ENCODE measurements around the gene HDHD2.
"Not testable (repeated sequence)": the region's sequence is repeated elsewhere in the genome, so short reads cannot be mapped to it uniquely, and the experiment has no call there.

The HDHD2 gene, protein sequence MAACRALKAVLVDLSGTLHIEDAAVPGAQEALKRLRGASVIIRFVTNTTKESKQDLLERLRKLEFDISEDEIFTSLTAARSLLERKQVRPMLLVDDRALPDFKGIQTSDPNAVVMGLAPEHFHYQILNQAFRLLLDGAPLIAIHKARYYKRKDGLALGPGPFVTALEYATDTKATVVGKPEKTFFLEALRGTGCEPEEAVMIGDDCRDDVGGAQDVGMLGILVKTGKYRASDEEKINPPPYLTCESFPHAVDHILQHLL

GRCh38 chr18:47150029-47150823, at the start of gene HDHD2:
TSS of gene HDHD2 (minus strand) at chr18:47150500. CDS start at chr18:47136439, 14,061 bp downstream.
- Mint-ChIP-seq H3K27ac (peak within 1 kb of the TSS; percentile 91 to 95), H3K4me1 (peaks cover 46% of the 10 kb centered on the region), H3K4me3 (peak within 1 kb of the TSS; percentile 89 to 93), H3K27me3 (no peaks in the 10 kb centered on the region), H3K9me3 (no peaks in the 10 kb centered on the region)
- DNase-seq, result peak; percentile 72 to 82
- peak; percentile 89 for ATAC-seq

- not testable (repeated sequence) for H3K9me3 Mint-ChIP-seq, H3K4me3 Mint-ChIP-seq, H3K27ac Mint-ChIP-seq, DNase-seq, ATAC-seq, H3K4me1 Mint-ChIP-seq
- H3K27me3 Mint-ChIP-seq, result peaks cover 21% of the 10 kb centered on the region
Measured at GRCh38 chr18:47195961-47196360, 45.7 kb upstream of the HDHD2 start.

DNA sequence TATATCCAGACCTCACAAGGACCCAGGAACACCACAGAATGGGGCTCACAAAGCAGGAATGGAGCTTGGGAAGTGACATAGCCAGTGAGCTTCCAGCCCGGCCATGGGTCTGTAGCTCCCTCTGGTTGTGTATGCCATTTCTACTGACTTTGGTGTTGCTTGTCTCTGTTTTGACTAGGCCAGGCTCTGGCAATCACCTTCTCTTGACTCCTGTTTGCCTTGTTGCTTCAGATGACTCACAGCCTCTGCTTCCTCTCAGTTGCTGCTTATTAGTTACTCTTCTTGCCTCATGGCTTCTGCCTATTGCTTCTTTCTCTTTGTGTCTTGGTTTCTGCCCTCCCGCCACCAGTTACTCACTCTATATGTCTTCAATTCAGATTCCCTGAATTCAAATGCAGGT, 41.7 kb upstream of the HDHD2 start:
- DNase-seq (no peak), ATAC-seq (no peak)
- Mint-ChIP-seq H3K4me3 (no peak overlapping the region), H3K4me1 (no peaks in the 10 kb centered on the region), H3K27me3 (peaks cover 17% of the 10 kb centered on the region), H3K27ac (no peak overlapping the region), H3K9me3 (no peaks in the 10 kb centered on the region)

GRCh38 chr18:47187721-47188120, 37.4 kb upstream of the HDHD2 start:
- Mint-ChIP-seq H3K27me3 (peaks cover 16% of the 10 kb centered on the region), H3K27ac (no peak overlapping the region), H3K4me1 (no peaks in the 10 kb centered on the region), H3K4me3 (no peak overlapping the region), H3K9me3 (peaks cover 13 to 15% of the 10 kb centered on the region in 2 donors)
- no peak for ATAC-seq
- no peak for DNase-seq

- Mint-ChIP-seq H3K9me3 (peaks cover 13 to 15% of the 10 kb centered on the region in 2 donors), H3K27me3 (peaks cover 17% of the 10 kb centered on the region), H3K27ac (no peak overlapping the region), H3K4me1 (no peaks in the 10 kb centered on the region), H3K4me3 (no peak overlapping the region)
- no peak for DNase-seq
- ATAC-seq, result no peak
Measured at GRCh38 chr18:47184419-47185050, 34.2 kb upstream of the HDHD2 start.

DNA sequence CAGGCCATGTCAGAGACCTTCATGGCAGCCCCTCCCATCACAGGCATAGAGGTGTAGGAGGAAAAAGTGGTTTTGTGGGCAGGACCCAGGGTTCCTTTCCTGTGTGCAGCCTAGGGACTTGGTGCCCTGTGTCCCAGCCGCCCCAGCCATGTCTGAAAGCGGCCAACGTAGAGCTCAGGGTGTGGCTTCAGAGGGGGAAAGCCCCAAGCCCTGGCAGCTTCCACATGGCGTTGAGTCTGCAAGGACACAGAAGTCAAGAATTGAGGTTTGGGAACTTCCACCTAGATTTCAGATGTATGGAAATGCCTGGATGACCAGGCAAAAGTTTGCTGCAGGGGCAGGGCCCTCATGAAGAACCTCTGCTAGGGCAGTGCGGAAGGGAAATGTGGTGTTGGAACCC, 31.9 kb upstream of the HDHD2 start:
- DNase-seq, H3K4me1 Mint-ChIP-seq, H3K4me3 Mint-ChIP-seq, H3K27ac Mint-ChIP-seq, ATAC-seq: not testable (repeated sequence)
- Mint-ChIP-seq H3K27me3 (peaks cover 12% of the 10 kb centered on the region), H3K9me3 (peaks cover 13 to 15% of the 10 kb centered on the region in 2 donors)

DNA sequence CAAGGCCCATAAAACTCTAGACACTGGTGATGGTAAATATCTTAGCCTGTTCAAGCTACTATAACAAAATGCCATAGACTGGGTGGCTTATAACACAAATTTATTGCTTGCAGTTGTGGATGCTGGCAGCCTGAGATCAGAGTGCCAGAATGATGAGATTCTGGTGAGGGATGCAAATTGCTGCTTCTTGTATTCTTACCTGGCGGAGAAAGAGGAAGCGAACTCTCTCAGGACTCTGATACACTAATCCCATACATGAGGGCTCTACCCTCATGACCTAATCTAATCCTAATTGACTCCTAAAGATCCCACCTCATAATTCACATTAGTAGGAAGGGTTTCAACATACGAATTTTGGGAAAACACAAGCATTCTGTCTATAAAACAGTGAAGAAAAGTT, 30.5 kb upstream of the HDHD2 start:
- no peak for ATAC-seq
- no peak for DNase-seq
- Mint-ChIP-seq H3K4me3 (no peak overlapping the region), H3K27ac (no peak overlapping the region), H3K27me3 (peaks cover 8% of the 10 kb centered on the region), H3K9me3 (peaks cover 12 to 13% of the 10 kb centered on the region in 2 donors), H3K4me1 (no peaks in the 10 kb centered on the region)

DNA sequence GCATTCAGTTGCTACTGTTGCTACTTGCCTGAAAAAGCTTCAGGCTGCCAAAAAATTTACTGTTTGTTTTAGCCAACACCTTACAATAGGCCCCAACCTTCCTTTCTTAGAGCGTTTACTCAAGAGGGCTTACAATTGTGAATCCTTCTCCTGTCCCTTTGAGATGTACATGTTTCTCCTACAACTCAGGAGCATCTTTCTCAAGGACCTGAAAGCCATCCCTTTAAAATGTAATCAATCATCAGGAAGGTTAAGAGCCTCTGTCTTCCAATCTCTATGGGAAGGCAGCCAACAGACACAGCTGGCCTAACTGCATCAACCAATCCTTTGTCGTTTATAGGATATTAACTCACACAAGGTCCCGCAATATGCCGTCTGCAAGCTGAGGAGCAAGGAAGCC, 29.2 kb upstream of the HDHD2 start:
- no peak for ATAC-seq
- DNase-seq, result no peak
- H3K9me3 Mint-ChIP-seq, result peaks cover 5% of the 10 kb centered on the region in 2 donors
- H3K4me1 Mint-ChIP-seq, result no peaks in the 10 kb centered on the region
- no peak overlapping the region for H3K27ac Mint-ChIP-seq
- peaks cover 8% of the 10 kb centered on the region for H3K27me3 Mint-ChIP-seq
- no peak overlapping the region for H3K4me3 Mint-ChIP-seq

DNA sequence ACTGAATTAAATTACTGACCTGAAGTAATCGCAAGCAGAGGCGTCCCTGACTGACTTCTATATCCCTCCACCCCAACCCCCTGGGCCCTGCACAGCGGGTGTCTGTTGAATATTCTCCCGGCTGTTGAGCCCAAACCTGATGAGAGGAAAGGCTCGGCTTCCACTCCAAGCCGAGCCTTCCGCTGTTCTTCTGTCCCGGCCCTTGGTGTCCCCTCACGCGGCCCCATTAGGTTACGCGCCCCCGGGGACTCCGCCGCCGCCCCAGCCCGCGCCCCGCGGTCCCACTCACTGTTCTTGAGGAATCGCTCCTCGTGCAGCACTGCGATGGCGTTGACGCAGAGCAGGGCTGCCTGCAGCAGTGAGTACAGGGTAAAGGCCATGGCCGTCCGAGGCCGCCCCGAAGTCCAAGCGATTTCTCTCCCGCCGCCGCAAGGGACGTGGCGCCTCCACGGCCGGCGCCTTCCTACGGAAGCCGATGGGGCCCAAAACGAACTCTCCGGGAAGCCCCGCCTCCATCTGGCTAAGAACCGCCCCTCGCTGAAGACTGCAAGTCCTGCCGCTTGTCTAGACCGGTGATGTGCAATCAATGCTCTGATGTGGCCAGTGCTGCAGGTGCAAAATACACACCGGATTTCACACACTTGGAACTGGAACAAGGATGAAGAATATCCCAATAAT, 25.7 kb upstream of the HDHD2 start, which contains the start of gene IER3IP1:
Gene IER3IP1, minus strand, starts transcription at position 467 of the 678 bp plus-strand sequence. Its CDS starts 87 bp downstream, at position 380.
- peak within 1 kb of the TSS; percentile 89 to 90 for H3K27ac Mint-ChIP-seq
- peak; percentile 93 for ATAC-seq
- peak within 1 kb of the TSS in 1 of 2 donors; percentile 34 for H3K4me3 Mint-ChIP-seq
- peak; percentile 85 to 89 for DNase-seq
- H3K9me3 Mint-ChIP-seq, result no peaks in the 10 kb centered on the region
- peaks cover 4% of the 10 kb centered on the region for H3K27me3 Mint-ChIP-seq
- H3K4me1 Mint-ChIP-seq, result no peaks in the 10 kb centered on the region

DNA sequence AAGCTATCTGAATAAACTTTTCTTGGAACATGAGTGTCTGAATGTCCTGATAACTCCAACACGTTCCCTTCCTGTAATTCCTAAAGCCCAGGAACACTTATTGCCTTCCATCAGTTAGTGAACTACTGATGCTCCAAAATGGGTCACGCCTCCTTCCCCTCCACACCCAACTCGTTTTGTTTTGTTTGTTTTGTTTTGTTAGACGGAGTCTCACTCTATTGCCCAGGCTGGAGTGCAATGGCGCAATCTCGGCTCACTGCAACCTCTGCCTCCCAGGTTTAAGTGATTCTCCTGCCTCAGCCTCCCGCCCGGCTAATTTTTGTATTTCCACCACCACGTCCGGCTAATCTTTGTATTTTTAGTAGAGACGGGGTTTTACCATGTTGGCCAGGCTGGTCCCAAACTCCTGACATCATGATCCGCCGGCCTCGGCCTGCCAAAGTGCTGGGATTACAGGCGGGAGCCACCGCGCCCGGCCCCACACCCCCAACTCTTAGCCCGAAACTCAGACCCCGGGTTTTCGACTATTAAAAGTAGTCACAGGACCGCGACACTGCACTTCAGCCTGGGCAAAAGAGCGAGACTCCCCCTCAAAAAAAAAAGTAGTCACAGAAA, 25.1 kb upstream of the HDHD2 start:
- H3K4me3 Mint-ChIP-seq, result no peak overlapping the region
- H3K9me3 Mint-ChIP-seq, result no peaks in the 10 kb centered on the region
- no peaks in the 10 kb centered on the region for H3K4me1 Mint-ChIP-seq
- ATAC-seq (peak; percentile 8), DNase-seq (peak in 1 of 2 donors; percentile 10)
- H3K27me3 Mint-ChIP-seq, result no peaks in the 10 kb centered on the region
- peak overlapping the region; percentile 89 to 90 for H3K27ac Mint-ChIP-seq

DNA sequence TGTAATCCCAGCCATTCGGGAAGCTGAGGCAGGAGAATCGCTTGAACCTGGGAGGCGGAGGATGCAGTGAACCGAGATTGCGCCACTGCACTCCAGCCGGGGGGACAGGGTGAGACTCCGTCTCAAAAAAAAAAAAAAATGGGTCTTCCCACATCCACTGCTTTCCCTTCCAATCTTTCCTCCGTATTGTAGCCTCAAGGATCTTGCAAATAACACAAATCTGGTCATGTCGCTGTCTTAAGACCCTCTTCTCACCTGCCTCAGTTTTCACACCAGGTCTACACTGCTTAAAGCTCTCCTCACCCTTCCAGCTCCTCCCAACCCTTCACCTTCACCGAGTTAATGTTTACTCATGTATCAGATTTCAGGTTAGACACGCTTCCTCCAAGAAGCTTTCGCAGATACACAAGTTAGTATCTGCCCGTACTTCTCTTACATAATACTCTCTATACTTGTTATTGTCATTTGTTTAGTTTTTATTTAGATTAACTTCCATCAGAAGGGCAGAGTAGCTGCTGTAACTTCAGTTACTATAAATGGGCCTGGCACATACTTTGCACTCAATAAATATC, 24.3 kb upstream of the HDHD2 start:
- H3K27me3 Mint-ChIP-seq, result no peaks in the 10 kb centered on the region
- no peak overlapping the region for H3K4me3 Mint-ChIP-seq
- ATAC-seq (no peak), DNase-seq (no peak)
- H3K9me3 Mint-ChIP-seq, result no peaks in the 10 kb centered on the region
- peaks cover 6% of the 10 kb centered on the region for H3K4me1 Mint-ChIP-seq
- H3K27ac Mint-ChIP-seq, result no peak overlapping the region

DNA sequence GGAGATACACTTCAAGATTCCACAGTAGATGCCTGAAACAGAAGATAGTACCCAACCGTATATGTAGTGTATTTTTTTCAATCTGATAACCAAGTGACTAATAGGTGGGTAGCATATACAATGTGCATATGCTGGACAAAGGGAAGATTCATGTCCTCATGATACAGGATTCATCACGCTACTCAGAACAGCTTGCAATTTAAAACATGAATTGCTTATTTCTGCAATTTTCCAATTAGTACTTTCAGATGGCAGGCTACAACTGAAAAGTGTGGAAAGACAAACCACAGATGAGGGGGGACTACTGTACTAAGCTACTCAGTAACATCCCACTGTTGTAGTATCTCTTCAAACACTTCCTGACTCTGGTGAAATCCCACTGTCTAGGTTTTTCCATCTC, 22.2 kb upstream of the HDHD2 start:
- DNase-seq (no peak), ATAC-seq (no peak)
- no peaks in the 10 kb centered on the region for H3K9me3 Mint-ChIP-seq
- no peak overlapping the region for H3K27ac Mint-ChIP-seq
- H3K27me3 Mint-ChIP-seq, result no peaks in the 10 kb centered on the region
- no peak overlapping the region for H3K4me3 Mint-ChIP-seq
- H3K4me1 Mint-ChIP-seq, result peaks cover 14% of the 10 kb centered on the region

DNA sequence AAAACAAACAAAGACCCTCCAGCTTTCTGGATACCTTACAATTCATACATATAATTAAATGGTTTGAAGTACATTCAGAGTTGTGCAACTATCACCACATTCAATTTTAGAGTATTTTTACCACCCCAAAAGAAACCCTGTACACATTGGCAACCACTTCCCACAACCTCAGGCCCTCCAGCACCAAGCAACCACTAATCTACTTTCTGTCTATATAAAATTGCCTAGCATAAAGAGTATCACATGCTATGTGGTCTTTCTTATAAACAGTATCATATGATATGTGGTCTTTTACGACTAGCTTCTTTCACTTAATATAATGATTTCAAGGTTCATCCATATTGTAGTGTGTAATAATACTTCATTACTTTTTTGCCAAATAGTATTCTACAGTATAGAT, 18.6 kb upstream of the HDHD2 start:
- H3K27me3 Mint-ChIP-seq, result no peaks in the 10 kb centered on the region
- ATAC-seq (peak; percentile 90), DNase-seq (peak in 1 of 2 donors; percentile 18)
- peak overlapping the region in 1 of 2 donors; percentile 35 for H3K27ac Mint-ChIP-seq
- H3K4me3 Mint-ChIP-seq, result no peak overlapping the region
- H3K9me3 Mint-ChIP-seq, result no peaks in the 10 kb centered on the region
- H3K4me1 Mint-ChIP-seq, result peaks cover 35% of the 10 kb centered on the region

DNA sequence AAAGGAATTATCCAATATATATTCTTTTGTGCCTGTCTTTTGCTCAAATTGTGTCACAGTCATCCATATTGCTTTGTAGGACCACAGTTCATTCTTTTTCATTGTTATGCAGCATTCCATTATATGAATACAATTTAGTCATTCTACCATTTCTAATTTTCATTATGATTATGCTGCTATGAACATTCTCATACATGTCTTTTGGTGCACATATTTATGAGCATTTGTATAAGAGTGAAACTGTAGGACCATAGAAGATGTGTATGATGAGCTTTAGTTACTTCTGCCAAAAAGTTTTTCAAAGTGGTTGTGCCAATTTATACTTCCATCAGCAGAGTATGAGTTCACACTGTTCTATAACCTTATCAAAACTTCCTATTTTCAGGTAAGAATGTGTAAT, 18.2 kb upstream of the HDHD2 start:
- Mint-ChIP-seq H3K4me3 (no peak overlapping the region), H3K4me1 (peaks cover 39% of the 10 kb centered on the region), H3K9me3 (no peaks in the 10 kb centered on the region), H3K27ac (no peak overlapping the region), H3K27me3 (no peaks in the 10 kb centered on the region)
- DNase-seq (no peak), ATAC-seq (peak; percentile 31)

GRCh38 chr18:47166294-47166693, 16.0 kb upstream of the HDHD2 start:
- H3K27ac Mint-ChIP-seq, result no peak overlapping the region
- no peak for DNase-seq
- no peak overlapping the region for H3K4me3 Mint-ChIP-seq
- no peak for ATAC-seq
- no peaks in the 10 kb centered on the region for H3K27me3 Mint-ChIP-seq
- no peaks in the 10 kb centered on the region for H3K9me3 Mint-ChIP-seq
- peaks cover 50% of the 10 kb centered on the region for H3K4me1 Mint-ChIP-seq
